CD4-positive, alpha-beta T cell treated with Interleukin-4 for 4 hours (primary cell): ENCODE data around the gene CGN.

Experiments
- DNase-seq: peaks from one replicate; pipeline ENCODE4 v3.0.0-alpha.2; 2020

CGN gene

GRCh38 chr1:151529211-151529702 lies 18.1 kb downstream of the CGN start:
- DNase-seq = no peak

- no peak for DNase-seq
Measured at GRCh38 chr1:151529781-151530180, 18.6 kb downstream of the CGN start.

GRCh38 chr1:151530461-151530860 lies 19.3 kb downstream of the CGN start:
- no peak for DNase-seq

GRCh38 chr1:151533870-151534269 lies 22.7 kb downstream of the CGN start:
- no peak for DNase-seq

DNA sequence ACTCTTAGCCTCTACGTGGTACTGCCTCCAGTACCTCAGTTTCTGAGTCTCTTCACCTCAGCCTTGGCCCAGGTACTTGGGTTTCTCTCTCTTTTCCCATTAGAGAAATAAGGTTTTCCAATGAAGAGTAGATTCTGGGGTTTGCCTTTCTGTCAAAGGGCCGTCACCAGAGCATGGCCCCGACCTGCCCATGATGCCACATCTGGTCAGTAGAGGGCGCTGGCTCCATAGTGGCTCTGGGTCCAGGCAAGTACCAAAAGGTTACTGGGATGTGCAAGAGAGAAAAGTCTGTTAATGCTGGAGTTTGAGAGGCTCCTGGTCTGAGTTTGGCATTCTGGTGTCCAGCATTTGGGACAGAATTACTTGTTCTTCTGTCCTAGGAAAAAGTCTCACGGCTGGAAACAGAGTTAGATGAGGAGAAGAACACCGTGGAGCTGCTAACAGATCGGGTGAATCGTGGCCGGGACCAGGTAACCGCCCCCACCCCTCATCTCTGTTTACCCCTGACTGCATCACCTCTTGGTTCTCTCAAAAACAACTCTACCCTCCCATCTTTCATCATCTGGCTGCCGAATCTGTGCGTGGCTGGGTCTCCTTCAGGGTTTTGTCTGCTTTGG lies 23.6 kb downstream of the CGN start:
- DNase-seq = peak; percentile 72

DNA sequence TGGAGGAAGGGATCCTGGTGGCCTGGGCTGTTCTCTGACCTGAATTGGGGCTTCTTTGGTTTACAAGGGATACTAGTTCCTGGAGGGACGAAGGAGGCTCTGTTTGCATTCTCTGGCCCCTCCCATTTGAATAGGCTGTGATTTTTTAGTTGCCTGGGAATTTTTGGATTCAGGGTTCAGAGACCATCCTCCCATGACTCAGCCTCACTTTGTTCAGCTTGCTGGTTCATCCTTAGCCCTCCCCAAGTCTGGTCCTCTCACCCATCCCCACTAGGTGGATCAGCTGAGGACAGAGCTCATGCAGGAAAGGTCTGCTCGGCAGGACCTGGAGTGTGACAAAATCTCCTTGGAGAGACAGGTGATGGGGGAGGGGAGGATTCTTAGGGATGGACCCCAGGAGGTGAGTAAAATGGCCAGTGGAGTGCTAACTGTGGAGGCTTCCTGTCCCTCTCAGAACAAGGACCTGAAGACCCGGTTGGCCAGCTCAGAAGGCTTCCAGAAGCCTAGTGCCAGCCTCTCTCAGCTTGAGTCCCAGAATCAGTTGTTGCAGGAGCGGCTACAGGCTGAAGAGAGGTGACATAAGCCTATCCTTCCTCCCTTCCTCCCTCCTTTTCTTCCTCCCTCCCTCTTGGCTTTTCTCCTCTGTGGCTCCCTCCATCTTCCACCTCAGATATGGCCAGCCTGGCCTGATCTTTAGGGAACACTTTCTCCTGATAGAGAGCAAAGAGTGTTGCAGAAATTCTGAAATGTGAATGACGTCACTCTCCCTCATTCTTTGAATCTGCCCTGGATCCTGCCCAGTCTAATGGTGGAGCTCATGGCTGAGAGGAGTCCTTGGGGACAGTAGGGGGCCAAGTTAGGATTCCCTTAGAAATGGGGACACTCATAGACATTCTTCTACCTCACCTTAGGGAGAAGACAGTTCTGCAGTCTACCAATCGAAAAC lies 24.4 kb downstream of the CGN start:
- DNase-seq = no peak

DNA sequence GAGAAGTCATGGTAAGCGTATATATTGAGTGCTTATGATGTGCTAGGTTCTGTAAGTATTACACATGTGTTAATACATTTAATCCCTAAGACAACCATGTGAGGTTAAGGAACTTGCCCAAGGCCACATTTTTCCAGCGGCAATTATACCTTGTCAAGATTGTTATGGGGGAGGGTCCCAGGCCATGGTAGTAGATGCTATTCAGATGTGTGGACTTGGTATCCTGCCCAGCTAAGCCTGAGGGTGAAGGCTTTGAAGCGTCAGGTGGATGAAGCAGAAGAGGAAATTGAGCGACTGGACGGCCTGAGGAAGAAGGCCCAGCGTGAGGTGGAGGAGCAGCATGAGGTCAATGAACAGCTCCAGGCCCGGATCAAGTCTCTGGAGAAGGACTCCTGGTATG lies 25.3 kb downstream of the CGN start:
- DNase-seq = no peak

GRCh38 chr1:151537112-151537511 lies 25.9 kb downstream of the CGN start:
- no peak for DNase-seq

DNA sequence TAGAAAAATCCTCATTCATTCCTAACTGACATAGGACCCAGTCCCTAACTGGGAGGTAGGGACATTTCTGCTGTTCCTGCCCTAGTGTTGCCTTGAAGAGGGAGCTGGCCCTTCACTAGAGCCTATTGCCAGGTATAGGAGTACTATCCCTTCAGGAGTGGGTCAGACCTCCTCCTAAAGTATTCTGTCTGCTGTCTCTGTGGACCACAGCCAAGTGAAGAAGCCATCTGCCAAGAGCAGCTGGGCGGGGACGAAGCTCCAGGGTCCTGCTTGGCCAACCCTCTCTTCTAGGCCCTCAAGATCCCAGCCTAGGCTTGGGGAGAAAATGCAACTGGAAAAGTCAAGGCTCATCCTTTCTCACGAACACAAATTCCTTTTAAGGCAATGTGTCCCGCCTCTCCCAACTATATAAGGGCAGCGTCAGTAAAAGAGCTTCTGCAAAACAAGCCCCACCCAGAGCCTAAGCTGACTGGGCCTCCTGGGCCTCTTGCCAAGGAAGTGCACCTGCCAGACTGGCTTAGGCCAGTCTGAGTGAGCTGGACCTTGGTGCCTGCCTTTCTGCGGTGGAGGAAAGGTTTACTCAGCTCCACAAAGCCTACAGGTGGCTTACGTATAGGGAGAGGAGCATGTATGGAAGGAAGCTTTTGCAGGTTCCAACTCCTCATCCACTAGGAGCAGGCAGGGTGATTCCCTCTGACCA lies 28.3 kb downstream of the CGN start:
- peak; percentile 39 for DNase-seq

- peak; percentile 89 for DNase-seq
Measured at GRCh38 chr1:151540021-151540981, 29.1 kb downstream of the CGN start, which contains the start of gene TUFT1. Gene TUFT1 (plus strand): TSS chr1:151540309. CDS start chr1:151540367, 58 bp downstream.

- no peak for DNase-seq
Measured at GRCh38 chr1:151540982-151541377, 29.8 kb downstream of the CGN start.

DNA sequence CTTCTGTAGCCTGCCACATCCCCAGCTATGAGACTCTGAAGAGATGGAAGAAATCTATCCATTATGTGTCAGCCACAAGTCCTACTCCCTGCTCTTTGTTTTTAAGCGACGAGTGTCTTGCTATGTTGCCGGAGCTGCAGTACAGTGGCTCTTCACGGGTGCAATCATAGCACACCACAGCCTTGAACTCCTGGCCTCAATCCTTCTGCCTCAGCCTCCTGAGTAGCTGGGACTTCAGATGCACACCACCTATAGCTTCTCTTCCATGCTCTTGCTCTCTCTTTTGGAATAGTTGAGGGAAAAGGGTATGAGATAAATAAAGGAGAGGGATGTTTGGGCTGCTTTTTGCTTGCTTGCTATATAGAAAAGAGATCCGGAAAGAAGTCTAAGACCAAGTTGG lies 30.6 kb downstream of the CGN start:
- DNase-seq = no peak

GRCh38 chr1:151542710-151543129 lies 31.5 kb downstream of the CGN start:
- no peak for DNase-seq

DNA sequence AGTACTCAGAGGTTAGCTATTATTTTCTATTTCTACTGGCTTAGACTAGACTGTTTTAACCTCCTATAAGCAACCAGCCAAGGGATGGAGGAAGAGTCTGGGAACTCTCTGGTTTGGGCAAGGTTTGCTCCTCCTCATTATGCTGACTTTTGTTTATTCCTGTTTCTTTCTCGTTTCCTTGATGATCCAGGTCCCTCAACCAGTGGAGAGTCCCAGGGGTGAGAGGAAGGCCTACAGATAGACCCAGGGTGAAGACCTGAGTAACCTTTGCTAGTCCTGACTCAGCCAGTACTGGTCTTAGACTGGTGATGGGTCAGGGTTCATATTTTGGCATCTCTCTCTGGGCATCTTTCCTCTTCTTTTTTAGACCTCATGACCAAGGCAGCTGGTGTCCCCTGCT lies 34.4 kb downstream of the CGN start:
- DNase-seq = no peak

- DNase-seq = no peak
Measured at GRCh38 chr1:151546011-151546925, 35.1 kb downstream of the CGN start.

DNA sequence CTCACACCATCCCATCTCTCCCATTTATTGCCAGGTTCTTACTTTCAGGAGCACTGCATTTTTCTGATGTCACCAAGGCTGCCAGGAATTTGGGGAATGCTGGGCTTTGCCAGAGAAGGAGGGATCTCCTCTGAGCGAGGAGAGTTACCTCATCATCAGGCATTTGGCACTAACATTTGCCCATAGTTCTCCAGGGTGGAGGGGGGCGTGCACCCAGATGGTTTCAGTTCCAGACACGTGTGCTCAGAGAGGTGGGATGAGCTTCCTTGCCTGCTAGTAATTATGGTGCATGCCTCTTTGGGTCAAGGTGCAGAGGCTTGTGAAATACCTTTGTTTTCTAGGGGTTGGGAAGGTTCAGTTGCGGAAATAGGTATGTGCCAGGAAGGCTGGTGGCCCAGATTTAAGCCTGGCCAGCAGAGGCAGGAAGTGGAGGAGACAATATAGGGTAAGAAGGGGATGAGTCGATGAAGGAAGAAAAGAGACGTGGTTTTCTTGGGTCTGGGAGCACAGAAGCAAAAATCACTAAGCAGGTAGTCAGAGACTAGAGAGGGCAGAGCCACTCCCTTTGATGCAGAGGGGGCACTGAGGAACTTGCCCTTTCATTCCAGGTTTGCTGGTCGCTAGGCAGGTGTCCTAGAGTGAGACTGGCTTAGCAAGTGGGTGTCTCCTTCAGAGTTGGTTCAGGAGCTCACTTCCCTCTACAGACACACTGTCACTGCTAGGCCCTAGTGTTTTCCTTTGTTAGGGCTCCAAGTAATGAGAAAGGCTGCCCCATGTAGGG lies 36.1 kb downstream of the CGN start:
- no peak for DNase-seq

GRCh38 chr1:151547900-151548230 lies 36.7 kb downstream of the CGN start:
- DNase-seq = no peak

DNA sequence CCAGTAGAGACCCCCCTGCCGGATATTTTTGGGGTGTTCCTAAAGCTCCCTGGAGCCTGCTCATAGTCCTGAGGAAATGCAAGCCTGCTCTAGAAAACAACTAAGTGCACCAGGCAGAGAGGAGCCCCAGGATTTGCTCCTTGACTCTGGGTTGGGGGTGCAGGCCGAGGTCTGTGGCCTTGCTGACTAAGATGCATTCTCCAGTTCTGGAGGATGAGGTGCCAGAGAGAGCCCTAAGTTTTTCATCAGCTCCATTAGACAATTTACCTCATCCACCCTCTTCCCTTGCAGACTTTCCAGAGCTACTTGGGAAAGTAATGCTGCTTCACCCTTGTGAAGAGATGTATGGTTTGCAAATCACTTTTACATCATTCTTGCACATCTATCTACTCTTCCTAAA lies 38.0 kb downstream of the CGN start:
- no peak for DNase-seq

- DNase-seq = no peak
Measured at GRCh38 chr1:151553659-151554058, 42.5 kb downstream of the CGN start.

- DNase-seq = no peak
Measured at GRCh38 chr1:151556052-151556451, 44.9 kb downstream of the CGN start.
